HG02943 (cell line): ENCODE measurements around the gene CD34.
A peak's percentile ranks its signal among the peaks of the same experiment; 100 is the strongest.

Experiments used
- ATAC-seq: cut with Tn5 transposase; IDR thresholded peaks from one replicate; pipeline ENCODE4 v1.9.1; 2021; ENCODE audit warnings: mild to moderate bottlenecking, low read depth, moderate library complexity; ENCODE audit not compliant: unreplicated experiment

Gene CD34

GRCh38 chr1:207836591-207837347 lies 74.2 kb downstream of the CD34 start:
- ATAC-seq, result no peak

GRCh38 chr1:207835958-207836357 lies 75.0 kb downstream of the CD34 start:
- no peak for ATAC-seq

GRCh38 chr1:207833956-207834660 lies 76.8 kb downstream of the CD34 start:
- no peak for ATAC-seq

GRCh38 chr1:207833381-207833780 lies 77.5 kb downstream of the CD34 start:
- no peak for ATAC-seq

- no peak for ATAC-seq
Measured at GRCh38 chr1:207832796-207833195, 78.1 kb downstream of the CD34 start.

GRCh38 chr1:207831517-207832327 lies 79.2 kb downstream of the CD34 start:
- ATAC-seq, result peak; percentile 78
